ENCODE measurements around the gene VASH1.
A peak's percentile ranks its signal among the peaks of the same experiment; 100 is the strongest.

Gene VASH1

DNA sequence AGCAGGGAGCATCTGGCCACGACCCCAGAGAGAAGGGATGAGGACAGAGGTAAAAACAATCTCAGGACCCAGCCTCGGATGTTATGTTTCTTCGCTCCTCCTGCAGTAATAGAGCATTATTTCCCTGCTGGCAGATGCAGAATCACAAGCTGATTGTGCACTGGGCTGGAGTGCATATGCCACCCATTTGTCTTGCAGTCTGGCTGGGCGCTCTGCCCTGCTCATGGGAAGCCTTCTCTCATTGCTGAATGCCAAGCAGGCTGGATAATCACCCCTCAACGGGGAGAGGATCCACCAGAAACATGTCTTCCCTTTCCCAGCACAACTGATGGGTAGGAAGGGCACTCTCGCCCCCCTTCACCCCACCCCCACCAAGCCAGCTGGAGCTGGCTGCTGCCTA lies 8.5 kb upstream of the VASH1 start:
- no peak for DNase-seq

DNA sequence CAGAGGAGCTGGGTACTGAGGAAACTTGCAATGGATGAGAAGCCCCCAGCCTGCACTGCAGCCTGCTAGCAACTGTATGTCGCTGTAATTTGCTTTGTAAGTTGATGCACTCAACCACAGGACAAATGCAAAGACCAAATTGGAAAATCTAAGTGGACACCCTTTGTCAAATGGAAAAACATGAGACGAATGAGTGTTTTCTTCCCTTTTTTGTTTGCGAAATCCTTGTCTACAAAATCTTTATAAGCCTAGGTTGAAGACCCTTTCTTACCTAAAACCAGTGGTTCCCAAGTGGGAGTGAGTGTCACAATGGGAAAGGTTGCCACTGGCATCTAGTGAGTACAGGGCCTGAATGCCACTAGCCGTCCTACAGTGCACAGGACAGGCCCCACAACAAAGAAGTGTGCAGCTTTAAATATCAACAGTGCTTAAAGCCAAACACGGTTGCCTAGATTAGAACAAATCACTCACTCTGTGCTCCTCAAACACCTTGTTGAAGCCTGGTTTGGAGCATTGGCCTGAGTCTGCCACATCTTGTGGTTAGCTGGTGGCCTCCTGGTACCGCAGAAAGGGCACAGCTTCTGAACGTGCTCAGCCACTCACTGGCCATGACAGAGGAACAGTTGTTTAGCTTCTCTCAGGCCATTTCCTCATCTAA lies 7.6 kb upstream of the VASH1 start:
- no peak for DNase-seq

- DNase-seq = no peak
Measured at GRCh38 chr14:76754586-76754985, 6.7 kb upstream of the VASH1 start.

GRCh38 chr14:76755610-76756370 lies 5.5 kb upstream of the VASH1 start:
- DNase-seq = no peak

DNA sequence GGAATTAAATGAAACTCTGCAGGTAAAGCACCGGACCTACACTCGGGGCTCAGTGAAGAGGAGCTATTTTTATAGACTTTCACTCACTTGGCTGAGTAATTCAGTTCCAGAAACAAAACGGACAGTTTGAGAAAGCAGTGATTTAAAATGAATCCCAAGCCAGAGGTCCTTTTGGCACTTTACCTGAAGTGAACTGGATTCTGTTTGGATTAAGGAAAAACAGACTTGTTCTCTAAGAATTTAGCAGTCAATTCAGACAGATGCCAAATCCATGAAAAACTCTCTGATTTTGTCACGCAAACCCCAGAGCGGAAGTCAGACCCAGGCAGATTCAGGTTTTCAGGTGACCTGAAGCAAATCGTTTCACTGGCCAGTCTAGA lies 4.9 kb upstream of the VASH1 start:
- no peak for DNase-seq

- no peak for DNase-seq
Measured at GRCh38 chr14:76759589-76759988, 1.7 kb upstream of the VASH1 start.

GRCh38 chr14:76760331-76761135 lies 735 bp upstream of the VASH1 start:
- no peak for DNase-seq

DNA sequence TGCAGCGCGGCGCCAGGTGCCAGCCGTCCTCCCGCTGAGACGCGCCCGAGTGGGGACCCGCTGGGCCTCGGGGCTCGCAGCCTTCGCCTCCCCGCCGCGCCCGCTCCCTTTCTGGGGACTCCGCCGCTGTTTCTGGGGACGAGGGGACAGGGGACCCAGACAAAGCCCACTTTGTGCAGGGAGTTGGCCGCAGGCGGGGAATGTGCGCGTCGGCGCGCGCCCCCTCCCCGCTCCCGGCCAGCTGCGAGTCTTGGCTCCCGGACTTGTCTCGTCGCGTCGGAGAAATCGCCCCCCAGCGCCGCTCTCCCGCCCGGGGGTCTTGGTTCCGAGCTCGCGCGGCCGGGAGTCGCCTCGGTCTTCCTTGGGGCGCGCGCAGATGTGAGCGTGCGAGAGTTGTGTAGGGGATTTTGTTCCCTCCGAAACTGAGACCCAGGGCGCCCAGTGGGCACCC lies 717 bp downstream of the VASH1 start:
- no peak for DNase-seq

DNA sequence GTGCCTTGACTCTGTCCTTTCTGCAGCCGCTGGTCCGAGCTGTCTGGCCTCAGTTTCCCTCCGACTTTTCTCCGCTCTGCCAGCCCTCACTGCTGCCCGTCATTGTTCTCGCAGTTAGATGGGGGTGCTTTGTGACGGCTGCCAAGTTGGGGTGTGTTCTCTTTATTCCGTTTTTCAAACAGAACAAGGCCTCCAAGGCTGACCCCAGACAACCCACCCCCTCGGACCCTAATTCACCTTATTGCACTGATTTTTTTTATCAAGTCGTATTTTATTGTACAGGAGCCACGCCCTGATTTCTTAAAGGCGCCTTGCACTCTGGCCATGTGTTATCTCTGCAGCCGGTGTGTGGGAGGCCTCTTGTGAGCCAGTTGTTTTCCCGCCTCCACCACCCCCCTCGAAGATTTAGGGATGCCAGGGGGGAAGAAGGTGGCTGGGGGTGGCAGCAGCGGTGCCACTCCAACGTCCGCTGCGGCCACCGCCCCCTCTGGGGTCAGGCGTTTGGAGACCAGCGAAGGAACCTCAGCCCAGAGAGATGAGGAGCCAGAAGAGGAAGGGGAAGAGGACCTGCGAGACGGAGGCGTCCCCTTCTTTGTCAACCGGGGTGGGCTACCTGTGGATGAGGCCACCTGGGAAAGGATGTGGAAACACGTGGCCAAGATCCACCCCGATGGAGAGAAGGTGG lies 1.3 kb downstream of the VASH1 start:
- DNase-seq = no peak

- no peak for DNase-seq
Measured at GRCh38 chr14:76763096-76764041, 2.1 kb downstream of the VASH1 start.

DNA sequence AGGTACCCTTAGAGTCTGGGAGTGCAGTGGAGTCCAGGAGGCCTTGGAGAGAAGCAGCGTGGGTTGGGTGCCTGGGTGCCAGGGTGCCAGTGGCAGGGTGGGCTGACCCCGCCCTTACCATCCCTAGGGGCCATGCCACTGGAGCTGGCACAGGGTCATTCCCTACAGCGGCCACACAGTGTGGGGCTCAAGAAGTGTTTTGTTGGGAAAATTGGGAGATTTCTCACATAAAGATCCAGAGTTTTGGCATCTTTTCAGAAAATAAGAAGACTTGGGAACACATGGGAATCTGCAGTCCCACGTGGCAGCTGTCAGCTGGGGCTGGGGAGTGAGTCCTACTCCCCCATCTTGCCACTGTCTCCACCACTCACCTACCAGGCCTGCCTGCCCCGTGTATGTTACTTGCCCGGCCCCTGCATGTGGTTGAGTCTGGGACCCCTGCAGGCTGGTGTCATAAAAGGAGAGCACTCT lies 4.2 kb downstream of the VASH1 start:
- DNase-seq = no peak

GRCh38 chr14:76767681-76768656 lies 6.7 kb downstream of the VASH1 start:
- DNase-seq = peak; percentile 34

GRCh38 chr14:76768671-76769500 lies 7.6 kb downstream of the VASH1 start:
- DNase-seq = no peak

DNA sequence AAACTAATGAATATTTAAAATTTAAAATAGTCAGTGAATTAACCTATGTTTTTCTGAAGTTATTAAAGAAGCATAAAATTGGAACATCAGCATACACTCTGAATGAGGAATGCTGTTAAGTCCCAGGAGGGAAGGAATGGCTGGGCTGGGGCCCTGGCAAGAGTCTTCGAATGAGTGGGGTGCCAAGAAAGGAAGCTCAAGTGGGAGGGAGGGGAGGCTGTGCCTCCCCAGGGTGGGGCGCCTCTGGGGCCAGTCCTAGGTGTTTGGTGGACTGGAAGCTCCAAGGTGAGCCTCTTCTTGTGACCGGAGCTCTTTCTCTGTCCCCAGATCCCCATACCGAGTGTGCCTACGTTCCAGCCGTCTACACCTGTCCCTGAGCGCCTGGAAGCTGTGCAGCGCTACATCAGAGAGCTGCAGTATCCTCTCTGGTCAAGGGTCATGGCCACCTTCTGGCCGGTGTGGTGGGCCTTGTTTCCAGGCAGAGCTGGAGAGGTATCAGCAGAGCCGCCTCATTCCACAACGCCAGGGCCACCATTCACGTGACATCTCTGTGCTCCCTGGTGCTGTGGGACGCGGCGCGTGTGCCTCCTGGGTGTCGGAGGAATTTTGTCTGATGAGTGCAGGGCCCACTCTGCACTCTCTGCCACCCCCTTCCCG lies 8.5 kb downstream of the VASH1 start:
- no peak for DNase-seq

- no peak for DNase-seq
Measured at GRCh38 chr14:76770521-76771436, 9.5 kb downstream of the VASH1 start.

GRCh38 chr14:76771437-76771980 lies 10.2 kb downstream of the VASH1 start:
- no peak for DNase-seq

Measured in activated naive CD4-positive, alpha-beta T cell treated with anti-CD3 and anti-CD28 coated beads, Interleukin-2, amount 50 U/mL, for 16 hours (primary cell).